Uterus (tissue), 4 donors: ENCODE data around the gene PDGFC. TPM values are rescaled to one million over a fixed set of nuclear protein-coding genes. Genes with fewer than 3 reads are reported as not detected.

Source experiments
- DNase-seq, 2 donors: peaks; one replicate each; pipeline ENCODE4 v3.0.0-alpha.2; 2019 to 2020
- H3K27ac ChIP-seq, 2 donors: fragments of 200-600 bp; sonication (generic); 1 replicate in 1 of 2; 2 replicates in 1 of 2; pipeline ENCODE4 v1.5.1; 2016 to 2018
- H3K27me3 ChIP-seq, 2 donors: fragments of 200-600 bp; sonication (generic); one replicate each; pipeline ENCODE4 v1.5.1; 2018 to 2019; ENCODE audit warnings: control low read depth in 1 of 2
- H3K36me3 ChIP-seq, 2 donors: fragments of 200-600 bp; sonication (generic); one replicate each; pipeline ENCODE4 v1.5.1; 2019; ENCODE audit warnings: control low read depth in 1 of 2
- H3K4me1 ChIP-seq, 2 donors: fragments of 200-600 bp; sonication (generic); one replicate each; pipeline ENCODE4 v1.5.1; 2018 to 2019; ENCODE audit warnings: control low read depth in 1 of 2
- H3K4me3 ChIP-seq, 2 donors: fragments of 200-600 bp; sonication (generic); 1 replicate in 1 of 2; 2 replicates in 1 of 2; pipeline ENCODE4 v1.5.1; 2018 to 2019; ENCODE audit warnings: mild to moderate bottlenecking in 1 of 2
- H3K9me3 ChIP-seq, 2 donors: fragments of 200-600 bp; sonication (generic); one replicate each; pipeline ENCODE4 v1.5.1; 2019; ENCODE audit warnings: control low read depth in 1 of 2
- POLR2A ChIP-seq, 2 donors: fragments of 450-650 bp; IDR thresholded peaks; one replicate each; pipeline ENCODE4 v1.6.1; 2016; ENCODE audit warnings: antibody characterized with exemption in 2 of 2, mild to moderate bottlenecking in 1 of 2, moderate library complexity in 1 of 2
- intact Hi-C: fragments of 100-400 bp; cut with DNase I; formaldehyde crosslinking; loops from one replicate; pipeline ENCODE4 v1.15.1; 2023; ENCODE audit warnings: low total_unique reads
- total RNA-seq, 4 donors: library from RNA; depleted of rRNA in 3 of 4; stranded (reverse); fragments of >200 nt in 3 of 4; gene quantifications; one replicate each; pipeline versions ENCODE4 v1.1.0 to v1.2.4, GENCODE V29; 2014 to 2023
- TF ChIP-seq, protein P1 (sequence below), 4 experiments: fragments of 200-600 bp in 2 of 4; fragments of 450-650 bp in 2 of 4; sonication (generic) in 2 of 4; IDR thresholded peaks; one replicate each; pipeline ENCODE4 v1.5.1; 2016 to 2019; ENCODE audit warnings: antibody characterized with exemption in 4 of 4, mild to moderate bottlenecking in 2 of 4, moderate library complexity in 1 of 4
- donor health status: DM: yes; HTN: yes; CAD: no.

The PDGFC gene
- total RNA-seq, 4 donors from 2014 or later, result 22.5 to 103 (median 70.2) TPM

- H3K9me3 ChIP-seq, result no peaks in the 10 kb centered on the region
- no peak for TF ChIP-seq POLR2A (IDR thresholded peaks at IDR 0.05)
- TF ChIP-seq, protein P1, sequence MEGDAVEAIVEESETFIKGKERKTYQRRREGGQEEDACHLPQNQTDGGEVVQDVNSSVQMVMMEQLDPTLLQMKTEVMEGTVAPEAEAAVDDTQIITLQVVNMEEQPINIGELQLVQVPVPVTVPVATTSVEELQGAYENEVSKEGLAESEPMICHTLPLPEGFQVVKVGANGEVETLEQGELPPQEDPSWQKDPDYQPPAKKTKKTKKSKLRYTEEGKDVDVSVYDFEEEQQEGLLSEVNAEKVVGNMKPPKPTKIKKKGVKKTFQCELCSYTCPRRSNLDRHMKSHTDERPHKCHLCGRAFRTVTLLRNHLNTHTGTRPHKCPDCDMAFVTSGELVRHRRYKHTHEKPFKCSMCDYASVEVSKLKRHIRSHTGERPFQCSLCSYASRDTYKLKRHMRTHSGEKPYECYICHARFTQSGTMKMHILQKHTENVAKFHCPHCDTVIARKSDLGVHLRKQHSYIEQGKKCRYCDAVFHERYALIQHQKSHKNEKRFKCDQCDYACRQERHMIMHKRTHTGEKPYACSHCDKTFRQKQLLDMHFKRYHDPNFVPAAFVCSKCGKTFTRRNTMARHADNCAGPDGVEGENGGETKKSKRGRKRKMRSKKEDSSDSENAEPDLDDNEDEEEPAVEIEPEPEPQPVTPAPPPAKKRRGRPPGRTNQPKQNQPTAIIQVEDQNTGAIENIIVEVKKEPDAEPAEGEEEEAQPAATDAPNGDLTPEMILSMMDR (IDR thresholded peaks at IDR 0.05), result no peak
- no peak for DNase-seq
- no peaks in the 10 kb centered on the region for H3K36me3 ChIP-seq
- no peaks in the 10 kb centered on the region for H3K4me1 ChIP-seq
- intact Hi-C loops, result no loop called here
- H3K4me3 ChIP-seq, result no peak overlapping the region
- H3K27ac ChIP-seq, result no peak overlapping the region
- no peaks in the 10 kb centered on the region for H3K27me3 ChIP-seq
These were observed 19.6 kb upstream of the PDGFC start for GRCh38 chr4:156991161-156991560.

DNA sequence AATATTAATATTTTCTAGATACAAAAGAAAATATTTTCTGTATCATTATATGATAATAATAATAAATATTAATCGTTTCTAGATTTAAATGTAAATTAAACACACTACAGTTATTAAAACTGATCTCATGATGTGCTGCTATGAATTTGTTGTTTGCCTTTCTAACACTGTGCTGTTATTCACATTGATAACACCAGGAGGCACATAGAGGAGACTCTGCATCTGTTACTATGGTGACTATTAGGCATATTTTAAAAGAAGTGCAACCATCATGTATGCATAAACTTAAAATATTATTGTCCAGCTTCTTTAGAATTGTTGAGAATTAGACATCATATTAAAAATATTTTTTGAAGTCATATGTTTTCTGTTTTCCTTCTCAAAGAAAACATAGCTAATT is 11.8 kb upstream of the PDGFC start:
- Histone ChIP-seq H3K27ac (no peak overlapping the region), H3K36me3 (no peaks in the 10 kb centered on the region), H3K9me3 (no peaks in the 10 kb centered on the region), H3K4me1 (no peaks in the 10 kb centered on the region), H3K4me3 (no peak overlapping the region), H3K27me3 (no peaks in the 10 kb centered on the region)
- DNase-seq, result no peak
- TF ChIP-seq POLR2A (IDR thresholded peaks at IDR 0.05), result no peak
- TF ChIP-seq, protein P1 (IDR thresholded peaks at IDR 0.05), result peak in 1 of 4 experiments; percentile 10
- intact Hi-C loops, result no loop called here

- Histone ChIP-seq H3K36me3 (no peaks in the 10 kb centered on the region), H3K4me3 (no peak overlapping the region), H3K9me3 (no peaks in the 10 kb centered on the region), H3K4me1 (no peaks in the 10 kb centered on the region), H3K27me3 (no peaks in the 10 kb centered on the region), H3K27ac (no peak overlapping the region)
- TF ChIP-seq, protein P1 (IDR thresholded peaks at IDR 0.05), result no peak
- TF ChIP-seq POLR2A (IDR thresholded peaks at IDR 0.05), result no peak
- intact Hi-C loops, result no loop called here
- no peak for DNase-seq
These were observed 9.7 kb upstream of the PDGFC start for GRCh38 chr4:156981262-156981769.

GRCh38 chr4:156977435-156978160 is 6.0 kb upstream of the PDGFC start:
- no peaks in the 10 kb centered on the region for H3K4me1 ChIP-seq
- no peak overlapping the region for H3K4me3 ChIP-seq
- no peak for TF ChIP-seq POLR2A (IDR thresholded peaks at IDR 0.05)
- TF ChIP-seq, protein P1 (IDR thresholded peaks at IDR 0.05), result no peak
- intact Hi-C loops, result no loop called here
- no peaks in the 10 kb centered on the region for H3K27me3 ChIP-seq
- DNase-seq, result no peak
- no peaks in the 10 kb centered on the region for H3K36me3 ChIP-seq
- no peak overlapping the region for H3K27ac ChIP-seq
- no peaks in the 10 kb centered on the region for H3K9me3 ChIP-seq

- H3K27ac ChIP-seq, result no peak overlapping the region
- DNase-seq, result no peak
- TF ChIP-seq POLR2A (IDR thresholded peaks at IDR 0.05), result no peak
- TF ChIP-seq, protein P1 (IDR thresholded peaks at IDR 0.05), result no peak
- no peaks in the 10 kb centered on the region for H3K27me3 ChIP-seq
- no peaks in the 10 kb centered on the region for H3K4me1 ChIP-seq
- no peaks in the 10 kb centered on the region for H3K36me3 ChIP-seq
- intact Hi-C loops, result no loop called here
- no peaks in the 10 kb centered on the region for H3K9me3 ChIP-seq
- no peak overlapping the region for H3K4me3 ChIP-seq
These were observed 4.5 kb upstream of the PDGFC start for GRCh38 chr4:156976147-156976546.
